Measurements from ENCODE around the gene NDUFB10. TPM values are rescaled to one million over a fixed set of nuclear protein-coding genes. Genes with fewer than 3 reads are reported as not detected.
"Not testable (repeated sequence)": the region's sequence is repeated elsewhere in the genome, so short reads cannot be mapped to it uniquely, and the experiment has no call there.

The NDUFB10 gene
- polyA plus RNA-seq, 1 of the 3 experiments (the other 2 are of a cell fraction): 468 TPM

DNA sequence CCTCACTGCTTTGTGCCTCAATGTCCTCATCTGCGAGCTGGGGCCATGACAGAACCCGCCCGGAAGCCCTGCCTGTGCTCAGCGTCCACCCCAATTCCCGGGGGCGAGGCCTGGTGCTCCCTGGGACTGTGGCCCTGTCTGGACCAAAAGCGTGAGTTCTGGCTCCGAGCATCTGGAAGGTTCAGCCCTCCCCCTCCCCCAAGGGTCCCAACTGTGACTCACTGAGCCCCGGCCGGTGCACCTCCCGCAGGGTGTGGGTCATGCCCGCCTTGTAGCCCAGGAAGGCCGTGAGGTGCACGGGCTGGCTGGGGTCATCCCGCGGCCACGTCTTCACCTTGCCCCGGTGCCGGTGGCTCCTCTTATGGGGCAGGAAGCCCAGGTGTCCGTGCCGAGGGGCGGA lies 5.6 kb upstream of the NDUFB10 start:
- no peak for DNase-seq
- H3K4me1 ChIP-seq (ENCODE audit: control insufficient read depth in 1 of 2, insufficient read depth in 2 of 2, low read depth in 1 of 2, low read length in 1 of 2): peaks cover 0 to 11% of the 10 kb centered on the region in 2 experiments; a peak in 1 of 4 replicates
- no peak overlapping the region for H3K9ac ChIP-seq
- no peaks in the 10 kb centered on the region for H3K9me3 ChIP-seq
- H3F3A ChIP-seq (replicated peaks; ENCODE audit: insufficient read depth): no peaks in the 10 kb centered on the region
- no peaks in the 10 kb centered on the region for H4K20me1 ChIP-seq (ENCODE audit: insufficient read depth)
- 92% methylated on average over 15 of the region's 22 CpGs for WGBS (ENCODE audit: low lambda C conversion rate)
- H3K27me3 ChIP-seq (ENCODE audit: insufficient read depth): no peaks in the 10 kb centered on the region
- no peak overlapping the region for H3K4me2 ChIP-seq
- H2AFZ ChIP-seq (ENCODE audit: low read depth): no peak overlapping the region
- no peak overlapping the region for H3K4me3 ChIP-seq (ENCODE audit: low read depth in 2 of 2, low read length in 1 of 2)
- no peaks in the 10 kb centered on the region for H3K79me2 ChIP-seq (ENCODE audit: insufficient read depth)
- no peak for TF ChIP-seq FOSL2 (IDR thresholded peaks at IDR 0.05; ENCODE audit: borderline replicate concordance, low read depth)
- no peak for TF ChIP-seq RAD21 (IDR thresholded peaks at IDR 0.05; ENCODE audit: low read length)
- ChIA-PET POLR2A (interaction anchor here (1.2 kb wide), 1 partner anchor 12 kb away, joined by 5 read pairs; no protein-coding TSS in a partner anchor), CTCF (interaction anchor here (0.7 to 1.5 kb wide), 3 partner anchors 10 to 85 kb away, joined by 3 read pairs; no protein-coding TSS in a partner anchor)
- H3K36me3 ChIP-seq (replicated peaks in 1 of 2; ENCODE audit: control insufficient read depth in 1 of 2, insufficient read depth in 2 of 2, low read length in 1 of 2): no peaks in the 10 kb centered on the region
- H3K9me2 ChIP-seq: no peaks in the 10 kb centered on the region
- no peak overlapping the region; a peak in 1 of 4 replicates for H3K27ac ChIP-seq (ENCODE audit: low read depth in 2 of 2, low read length in 1 of 2)

DNA sequence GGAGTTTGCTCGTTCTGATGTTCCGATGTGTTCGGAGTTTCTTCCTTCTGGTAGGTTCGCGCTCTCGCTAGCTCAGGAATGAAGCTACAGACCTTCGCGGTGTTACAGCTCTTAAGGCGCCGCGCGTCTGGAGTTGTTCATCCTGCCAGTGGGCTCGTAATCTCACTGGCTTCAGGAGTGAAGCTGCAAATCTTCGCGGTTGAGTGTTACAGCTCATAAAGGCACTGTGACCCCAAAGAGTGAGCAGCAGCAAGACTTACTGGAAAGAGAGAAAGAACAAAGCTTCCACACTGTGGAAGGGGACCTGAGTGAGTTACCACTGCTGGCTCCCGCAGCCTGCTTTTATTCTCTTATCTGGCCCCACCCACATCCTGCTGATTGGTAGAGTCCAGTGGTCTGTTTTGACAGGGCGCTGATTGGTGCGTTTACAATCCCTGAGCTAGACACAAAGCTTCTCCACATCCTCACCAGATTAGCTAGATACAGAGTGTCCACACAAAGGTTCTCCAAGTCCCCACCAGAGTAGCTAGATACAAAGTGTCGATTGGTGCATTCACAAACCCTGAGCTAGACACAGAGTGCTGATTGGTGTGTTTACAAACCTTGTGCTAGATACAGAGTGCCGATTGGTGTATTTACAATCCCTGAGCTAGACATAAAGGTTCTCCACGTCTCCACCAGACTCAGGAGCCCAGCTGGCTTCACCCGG lies 1.8 kb upstream of the NDUFB10 start:
- peaks cover 21% of the 10 kb centered on the region for H3F3A ChIP-seq (replicated peaks; ENCODE audit: insufficient read depth)
- H3K4me1 ChIP-seq (ENCODE audit: control insufficient read depth in 1 of 2, insufficient read depth in 2 of 2, low read depth in 1 of 2, low read length in 1 of 2): peaks cover 0 to 36% of the 10 kb centered on the region in 2 experiments; a peak in 1 of 4 replicates
- peaks cover 30% of the 10 kb centered on the region for H3K79me2 ChIP-seq (ENCODE audit: insufficient read depth)
- H3K4me3 ChIP-seq (ENCODE audit: low read depth in 2 of 2, low read length in 1 of 2); DNase-seq; H3K9me2 ChIP-seq; H3K9ac ChIP-seq; H3K27ac ChIP-seq (ENCODE audit: low read depth in 2 of 2, low read length in 1 of 2); H2AFZ ChIP-seq (ENCODE audit: low read depth); H3K27me3 ChIP-seq (ENCODE audit: insufficient read depth); H3K9me3 ChIP-seq; H3K4me2 ChIP-seq; POLR2A ChIA-PET: not testable (repeated sequence)
- CTCF ChIA-PET: interaction anchor here (1.3 to 2.5 kb wide), 3 partner anchors 14 to 92 kb away, joined by 3 to 8 read pairs (median 3); partner anchors contain the start of gene MSRB1
- 93% methylated on average over 19 of the region's 22 CpGs for WGBS (ENCODE audit: low lambda C conversion rate)
- H3K36me3 ChIP-seq (replicated peaks in 1 of 2; ENCODE audit: control insufficient read depth in 1 of 2, insufficient read depth in 2 of 2, low read length in 1 of 2): peaks cover 8 to 15% of the 10 kb centered on the region in 2 experiments
- H4K20me1 ChIP-seq (ENCODE audit: insufficient read depth): peaks cover 20% of the 10 kb centered on the region

DNA sequence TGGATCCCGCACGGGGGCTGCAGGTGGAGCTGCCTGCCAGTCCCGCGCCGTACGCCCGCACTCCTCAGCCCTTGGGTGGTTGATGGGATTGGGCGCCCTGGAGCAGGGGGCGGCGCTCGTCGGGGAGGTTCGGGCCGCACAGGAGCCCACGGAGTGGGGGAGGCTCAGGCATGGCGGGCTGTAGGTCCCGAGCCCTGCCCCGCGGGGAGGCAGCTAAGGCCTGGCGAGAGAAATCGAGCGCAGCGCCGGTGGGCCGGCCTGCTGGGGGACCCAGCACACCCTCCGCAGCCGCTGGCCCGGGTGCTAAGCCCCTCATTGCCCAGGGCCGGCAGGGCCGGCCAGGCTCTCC lies 1.2 kb upstream of the NDUFB10 start:
- POLR2A ChIA-PET: interaction anchor here (0.7 kb wide), 1 partner anchor 15 kb away, joined by 3 read pairs; the partner anchor contains the start of gene MSRB1
- no CpG with 5 or more reads among the region's 30 CpGs for WGBS (ENCODE audit: low lambda C conversion rate)
- H3K27ac ChIP-seq (ENCODE audit: low read depth in 2 of 2, low read length in 1 of 2); H3K9me2 ChIP-seq; H3K27me3 ChIP-seq (ENCODE audit: insufficient read depth); H3K9ac ChIP-seq; H2AFZ ChIP-seq (ENCODE audit: low read depth); H3K4me3 ChIP-seq (ENCODE audit: low read depth in 2 of 2, low read length in 1 of 2); H3K9me3 ChIP-seq; H3K4me2 ChIP-seq; DNase-seq: not testable (repeated sequence)
- CTCF ChIA-PET: interaction anchor here (0.8 to 2.5 kb wide), 7 partner anchors 8 to 175 kb away, joined by 3 to 8 read pairs (median 4); partner anchors contain the start of genes MSRB1 and NUBP2
- peaks cover 0 to 40% of the 10 kb centered on the region in 2 experiments; a peak in 1 of 4 replicates for H3K4me1 ChIP-seq (ENCODE audit: control insufficient read depth in 1 of 2, insufficient read depth in 2 of 2, low read depth in 1 of 2, low read length in 1 of 2)
- peaks cover 26% of the 10 kb centered on the region for H4K20me1 ChIP-seq (ENCODE audit: insufficient read depth)
- peaks cover 25% of the 10 kb centered on the region for H3F3A ChIP-seq (replicated peaks; ENCODE audit: insufficient read depth)
- peaks cover 35% of the 10 kb centered on the region for H3K79me2 ChIP-seq (ENCODE audit: insufficient read depth)
- peaks cover 11 to 20% of the 10 kb centered on the region in 2 experiments for H3K36me3 ChIP-seq (replicated peaks in 1 of 2; ENCODE audit: control insufficient read depth in 1 of 2, insufficient read depth in 2 of 2, low read length in 1 of 2)
